ENCODE data around the gene FBXO30.

FBXO30 gene

DNA sequence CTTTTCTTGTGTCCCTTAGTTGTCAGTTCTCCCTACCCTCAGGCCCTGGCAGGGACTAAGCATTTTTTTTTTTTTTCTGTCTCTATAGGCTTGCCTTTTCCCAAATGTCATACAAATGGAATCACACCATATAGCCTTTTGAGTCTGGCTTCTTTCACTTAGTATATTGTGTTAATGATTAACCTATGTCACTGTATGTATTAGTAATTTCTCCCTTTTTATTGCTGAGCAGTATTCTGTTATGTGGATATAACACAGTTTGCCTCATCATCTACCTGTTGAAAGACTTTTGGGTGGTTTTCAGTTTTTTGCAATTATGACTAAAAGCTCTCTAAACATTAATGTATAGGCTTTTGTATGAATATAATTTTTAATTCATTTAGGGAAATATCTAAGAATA is 16.0 kb upstream of the FBXO30 start:
- TF ChIP-seq, protein P1, sequence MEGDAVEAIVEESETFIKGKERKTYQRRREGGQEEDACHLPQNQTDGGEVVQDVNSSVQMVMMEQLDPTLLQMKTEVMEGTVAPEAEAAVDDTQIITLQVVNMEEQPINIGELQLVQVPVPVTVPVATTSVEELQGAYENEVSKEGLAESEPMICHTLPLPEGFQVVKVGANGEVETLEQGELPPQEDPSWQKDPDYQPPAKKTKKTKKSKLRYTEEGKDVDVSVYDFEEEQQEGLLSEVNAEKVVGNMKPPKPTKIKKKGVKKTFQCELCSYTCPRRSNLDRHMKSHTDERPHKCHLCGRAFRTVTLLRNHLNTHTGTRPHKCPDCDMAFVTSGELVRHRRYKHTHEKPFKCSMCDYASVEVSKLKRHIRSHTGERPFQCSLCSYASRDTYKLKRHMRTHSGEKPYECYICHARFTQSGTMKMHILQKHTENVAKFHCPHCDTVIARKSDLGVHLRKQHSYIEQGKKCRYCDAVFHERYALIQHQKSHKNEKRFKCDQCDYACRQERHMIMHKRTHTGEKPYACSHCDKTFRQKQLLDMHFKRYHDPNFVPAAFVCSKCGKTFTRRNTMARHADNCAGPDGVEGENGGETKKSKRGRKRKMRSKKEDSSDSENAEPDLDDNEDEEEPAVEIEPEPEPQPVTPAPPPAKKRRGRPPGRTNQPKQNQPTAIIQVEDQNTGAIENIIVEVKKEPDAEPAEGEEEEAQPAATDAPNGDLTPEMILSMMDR (IDR thresholded peaks at IDR 0.05) = no peak

DNA sequence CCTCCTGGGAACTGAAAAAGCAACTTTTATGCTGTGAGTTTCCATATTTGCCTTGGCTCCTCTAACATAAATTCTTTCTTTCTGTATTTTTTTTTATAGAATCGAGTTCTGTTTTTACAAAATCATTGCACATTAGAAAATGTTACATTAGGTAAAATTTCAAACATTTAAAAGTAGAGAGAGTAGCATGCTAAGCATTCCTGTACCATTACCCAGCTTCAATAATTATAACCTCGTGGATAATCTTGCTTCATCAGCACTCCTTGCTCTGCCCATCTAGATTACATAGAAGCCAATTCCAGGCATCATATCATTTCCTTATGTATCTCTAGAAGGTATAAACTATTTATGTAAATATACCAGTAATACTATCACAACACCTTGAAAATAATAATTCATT is 15.4 kb upstream of the FBXO30 start:
- TF ChIP-seq, protein P1 (IDR thresholded peaks at IDR 0.05) = no peak

DNA sequence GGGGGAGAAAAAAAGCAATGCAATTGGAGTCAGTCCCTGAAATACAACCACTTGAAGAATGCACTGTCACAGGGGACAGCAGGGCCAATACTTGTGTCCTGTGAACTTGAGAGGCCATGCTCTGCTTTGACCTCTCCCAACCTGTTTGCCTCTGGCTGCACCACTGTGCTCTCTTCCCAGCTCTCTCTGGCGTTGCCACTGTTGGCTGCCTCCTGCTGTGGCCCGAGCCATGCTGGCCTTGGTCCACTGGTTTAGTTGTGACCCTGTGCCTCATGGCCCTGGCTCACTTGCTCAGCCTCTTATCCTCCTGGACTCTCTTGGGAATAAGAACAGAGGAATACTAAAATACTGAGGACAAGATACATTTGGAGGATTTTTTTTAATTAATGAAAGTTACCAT is 14.5 kb upstream of the FBXO30 start:
- TF ChIP-seq, protein P1 (IDR thresholded peaks at IDR 0.05) = no peak

DNA sequence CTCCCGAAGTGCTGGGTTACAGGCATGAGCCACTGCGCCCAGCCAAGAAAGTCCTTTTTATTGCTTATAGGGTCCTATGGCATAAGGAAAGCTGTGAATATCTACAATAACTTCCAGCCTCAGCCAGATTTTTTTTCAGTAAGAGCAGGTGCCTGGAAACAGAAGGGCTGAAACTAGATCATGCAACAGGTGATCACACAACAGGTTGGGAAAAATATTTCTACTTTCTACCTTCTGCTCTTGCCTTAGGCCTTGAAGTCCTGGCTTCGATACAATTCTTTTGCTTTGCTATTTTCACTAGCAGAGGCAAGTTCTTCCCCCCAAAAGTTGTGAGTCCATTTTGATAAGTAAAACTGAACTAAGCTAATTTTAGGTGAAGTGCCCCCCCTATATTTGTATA is 9.7 kb upstream of the FBXO30 start:
- TF ChIP-seq, protein P1 (IDR thresholded peaks at IDR 0.05) = no peak

DNA sequence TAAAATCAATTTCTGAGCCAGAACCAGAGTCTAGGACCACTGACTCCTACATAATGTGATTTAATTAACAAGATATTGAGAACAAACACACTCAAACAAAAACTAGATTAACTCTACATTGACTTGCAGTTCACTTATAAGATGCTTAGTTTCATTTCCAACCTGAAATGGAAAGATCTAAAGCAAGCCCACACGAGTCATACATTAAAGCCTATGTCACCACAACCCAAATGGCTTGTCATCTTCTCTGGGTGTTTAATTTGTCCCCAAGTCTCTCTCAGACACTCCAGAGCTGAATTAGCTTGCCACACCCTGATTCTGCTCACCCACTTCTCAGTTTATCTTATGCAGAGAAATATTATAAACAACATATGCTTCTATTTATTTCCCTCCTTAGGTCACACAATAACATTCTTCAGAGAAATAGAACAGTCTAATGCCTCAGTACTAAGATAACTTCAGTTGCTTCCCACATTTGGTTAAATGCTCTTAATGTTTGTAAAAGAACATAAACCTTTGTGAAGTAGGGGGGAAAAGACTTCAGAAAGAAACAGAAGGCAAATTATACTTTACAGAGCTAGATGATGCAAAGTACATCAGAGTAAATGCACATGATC is 8.8 kb upstream of the FBXO30 start:
- TF ChIP-seq, protein P1 (IDR thresholded peaks at IDR 0.05) = no peak

DNA sequence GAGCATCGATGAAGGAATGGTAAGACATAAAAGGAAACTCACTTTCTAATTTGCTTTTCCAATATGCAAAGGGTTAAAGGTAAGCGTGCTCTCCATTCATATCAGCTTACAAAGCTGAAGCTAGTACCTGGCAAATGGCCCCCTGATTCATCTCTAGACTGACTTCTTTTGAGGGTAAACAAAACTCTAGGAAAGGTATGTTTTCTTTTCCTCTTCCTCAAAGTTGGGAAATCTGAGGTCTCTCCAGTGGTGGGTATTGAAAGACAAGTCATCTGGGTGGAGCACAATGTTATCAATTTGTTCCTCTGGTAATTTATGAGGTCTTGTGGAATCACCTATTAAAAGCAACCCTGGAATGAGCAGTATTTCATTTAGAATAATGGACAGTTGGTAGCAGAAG is 7.9 kb upstream of the FBXO30 start:
- TF ChIP-seq, protein P1 (IDR thresholded peaks at IDR 0.05) = no peak

DNA sequence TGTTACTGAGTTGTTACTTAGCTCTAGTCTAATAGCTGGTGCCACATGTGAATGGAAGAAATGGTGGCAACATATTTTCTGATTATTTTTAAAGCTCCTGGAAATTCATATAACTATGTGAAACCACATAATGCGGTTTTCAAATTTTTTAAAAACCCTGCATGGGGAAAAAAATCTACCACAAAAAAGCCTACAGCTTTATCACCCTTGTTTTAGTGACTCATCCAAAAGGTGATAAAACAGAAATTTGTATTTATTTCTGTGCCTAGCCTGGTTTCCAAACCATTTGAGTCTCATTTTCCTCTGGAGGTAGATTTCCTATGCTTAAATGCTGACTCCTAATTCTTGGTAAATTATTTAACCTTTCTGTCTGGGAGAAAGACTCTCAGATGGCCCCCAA is 5.4 kb upstream of the FBXO30 start:
- TF ChIP-seq, protein P1 (IDR thresholded peaks at IDR 0.05) = no peak

DNA sequence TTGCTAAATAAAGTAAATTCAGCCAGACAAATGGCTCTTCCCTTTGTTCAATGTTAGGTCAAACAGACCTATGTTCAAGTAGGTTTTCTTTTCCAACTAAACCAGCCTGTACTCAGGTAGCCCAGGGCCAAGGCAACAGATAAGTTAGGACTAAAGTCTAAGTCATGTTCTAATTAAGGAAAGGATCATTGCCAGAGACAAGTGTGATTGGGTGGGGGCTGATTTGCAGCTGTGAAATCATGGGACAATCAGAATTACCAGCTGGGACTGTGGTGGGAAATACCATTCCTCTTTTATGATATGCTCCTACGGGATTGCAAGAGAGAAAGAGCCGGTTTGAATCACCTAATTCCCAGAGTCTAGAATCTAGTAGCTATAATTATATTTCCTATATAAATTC is 4.2 kb upstream of the FBXO30 start:
- TF ChIP-seq, protein P1 (IDR thresholded peaks at IDR 0.05) = no peak
